Measurements from ENCODE around the gene LCE1D.

LCE1D gene
- 0 reads per million in 2 donors for total RNA-seq

- DNase-seq, result no peak
Measured at GRCh38 chr1:152796421-152796820, at the start of gene LCE1D. LCE1D (plus strand) TSS chr1:152796721; CDS start chr1:152797795, 1,074 bp downstream.

GRCh38 chr1:152747831-152748230, 48.7 kb upstream of the LCE1D start:
- no peak for DNase-seq

GRCh38 chr1:152752225-152752624, 44.3 kb upstream of the LCE1D start:
- DNase-seq, result no peak

GRCh38 chr1:152753586-152753985, 42.9 kb upstream of the LCE1D start:
- no peak for DNase-seq

GRCh38 chr1:152756872-152757271, 39.6 kb upstream of the LCE1D start:
- DNase-seq, result no peak

- DNase-seq, result no peak
Measured at GRCh38 chr1:152757747-152758146, 38.8 kb upstream of the LCE1D start, which contains the start of gene KPRP. KPRP (plus strand) TSS chr1:152758025; CDS start chr1:152759589, 1,564 bp downstream.

- DNase-seq, result no peak
Measured at GRCh38 chr1:152758636-152759035, 37.9 kb upstream of the LCE1D start.

GRCh38 chr1:152759453-152760173, 36.9 kb upstream of the LCE1D start:
- no peak for DNase-seq

- DNase-seq, result no peak
Measured at GRCh38 chr1:152760551-152761190, 35.9 kb upstream of the LCE1D start.

- no peak for DNase-seq
Measured at GRCh38 chr1:152761609-152762213, 34.8 kb upstream of the LCE1D start.

- DNase-seq, result no peak
Measured at GRCh38 chr1:152768847-152769533, 27.5 kb upstream of the LCE1D start.

GRCh38 chr1:152770411-152770810, 26.1 kb upstream of the LCE1D start:
- no peak for DNase-seq

GRCh38 chr1:152774875-152775274, 21.6 kb upstream of the LCE1D start, which contains the start of gene LCE1F:
LCE1F (plus strand) TSS chr1:152775140; CDS start chr1:152776372, 1,232 bp downstream.
- DNase-seq, result no peak

GRCh38 chr1:152776361-152776760, 20.2 kb upstream of the LCE1D start:
- DNase-seq, result no peak

GRCh38 chr1:152777510-152778137, 18.9 kb upstream of the LCE1D start:
- no peak for DNase-seq

GRCh38 chr1:152783095-152783494, 13.4 kb upstream of the LCE1D start:
- DNase-seq, result no peak

- DNase-seq, result no peak
Measured at GRCh38 chr1:152786077-152786476, 10.4 kb upstream of the LCE1D start, which contains the start of gene LCE1E. LCE1E (plus strand) TSS chr1:152786257; CDS start chr1:152787300, 1,043 bp downstream.

- no peak for DNase-seq
Measured at GRCh38 chr1:152795686-152796085, 835 bp upstream of the LCE1D start.

- no peak for DNase-seq
Measured at GRCh38 chr1:152801333-152801732, 4.8 kb downstream of the LCE1D start.

- DNase-seq, result no peak
Measured at GRCh38 chr1:152806576-152806975, 10.1 kb downstream of the LCE1D start, which contains the start of gene LCE1C. LCE1C (minus strand) TSS chr1:152806651; CDS start chr1:152805478, 1,173 bp downstream.

- DNase-seq, result no peak
Measured at GRCh38 chr1:152811050-152811449, 14.5 kb downstream of the LCE1D start.

- DNase-seq, result no peak
Measured at GRCh38 chr1:152811671-152812070, 15.2 kb downstream of the LCE1D start, which contains the start of gene LCE1B. LCE1B (plus strand) TSS chr1:152811971; CDS start chr1:152812447, 476 bp downstream.
